Astrocyte (in vitro differentiated cells and primary cell): Measurements from ENCODE around the gene A3GALT2. TPM values are rescaled to one million over a fixed set of nuclear protein-coding genes. Genes with fewer than 3 reads are reported as not detected.
A peak's percentile ranks its signal among the peaks of the same experiment; 100 is the strongest.

Source experiments
- DNase-seq: peaks from one replicate; pipeline ENCODE4 v3.0.0-alpha.2; 2010; ENCODE audit warnings: low read depth
- FAIRE-seq: peaks from 2 replicates; lab custom pipeline; 2011; peaks lifted over from hg19 to GRCh38; lab: Jason Lieb, UNC
- H2AFZ ChIP-seq: 2 replicates; pipeline ENCODE4 v1.6.0; 2012; ENCODE audit warnings: low read depth, low read length, inconsistent platforms
- H3K27ac ChIP-seq: 2 replicates; pipeline ENCODE4 v1.5.1; 2011; ENCODE audit warnings: low read depth, low read length, inconsistent platforms
- H3K27me3 ChIP-seq: 2 replicates; pipeline ENCODE4 v1.6.0; 2011; ENCODE audit warnings: low read length, inconsistent platforms; ENCODE audit not compliant: insufficient read depth
- H3K36me3 ChIP-seq: 2 replicates; pipeline ENCODE4 v1.5.1; 2011; ENCODE audit warnings: low read length, inconsistent platforms; ENCODE audit not compliant: insufficient read depth
- H3K4me1 ChIP-seq: 2 replicates; pipeline ENCODE4 v1.5.1; 2011; ENCODE audit warnings: low read length, inconsistent platforms; ENCODE audit not compliant: insufficient read depth
- H3K4me2 ChIP-seq: 2 replicates; pipeline ENCODE4 v1.6.0; 2012; ENCODE audit warnings: low read length, inconsistent platforms
- H3K4me3 ChIP-seq: 2 replicates; pipeline ENCODE4 v1.5.1; 2011; ENCODE audit warnings: low read depth, mild to moderate bottlenecking, low read length, inconsistent platforms; ENCODE audit not compliant: insufficient read depth
- H3K79me2 ChIP-seq: 2 replicates; pipeline ENCODE4 v1.6.0; 2012; ENCODE audit warnings: mild to moderate bottlenecking, low read length, inconsistent platforms; ENCODE audit not compliant: insufficient read depth
- H3K9ac ChIP-seq: 2 replicates; pipeline ENCODE4 v1.6.0; 2012; ENCODE audit warnings: mild to moderate bottlenecking, low read length, inconsistent platforms
- H3K9me3 ChIP-seq: 2 replicates; pipeline ENCODE4 v1.5.1; 2012; ENCODE audit warnings: low read depth, mild to moderate bottlenecking, low read length, inconsistent platforms; ENCODE audit not compliant: insufficient read depth
- H4K20me1 ChIP-seq: 2 replicates; pipeline ENCODE4 v1.6.0; 2012; ENCODE audit warnings: low read length, inconsistent platforms; ENCODE audit not compliant: insufficient read depth
- H3K27ac Mint-ChIP-seq: one replicate; pipeline ENCODE4 v1.8.0; 2021; ENCODE audit warnings: mild to moderate bottlenecking, mixed read lengths; ENCODE audit not compliant: unreplicated experiment
- H3K27me3 Mint-ChIP-seq: one replicate; pipeline ENCODE4 v1.8.0; 2021; ENCODE audit warnings: low read depth, mixed read lengths; ENCODE audit not compliant: unreplicated experiment
- H3K36me3 Mint-ChIP-seq: one replicate; pipeline ENCODE4 v1.8.0; 2021; ENCODE audit warnings: low read depth, mixed read lengths; ENCODE audit not compliant: unreplicated experiment
- H3K4me1 Mint-ChIP-seq: one replicate; pipeline ENCODE4 v1.8.0; 2021; ENCODE audit warnings: low read depth, mixed read lengths; ENCODE audit not compliant: unreplicated experiment
- H3K4me3 Mint-ChIP-seq: one replicate; pipeline ENCODE4 v1.8.0; 2021; ENCODE audit warnings: mild to moderate bottlenecking, moderate library complexity, mixed read lengths; ENCODE audit not compliant: unreplicated experiment
- H3K9me3 Mint-ChIP-seq: one replicate; pipeline ENCODE4 v1.8.0; 2021; ENCODE audit warnings: mild to moderate bottlenecking, mixed read lengths; ENCODE audit not compliant: unreplicated experiment
- EZH2 ChIP-seq: IDR thresholded peaks from 2 replicates; pipeline ENCODE4 v1.6.1; 2012; ENCODE audit warnings: mild to moderate bottlenecking, low read length, inconsistent platforms; ENCODE audit not compliant: insufficient read depth
- total RNA-seq: library from RNA; stranded (reverse); gene quantifications from 2 replicates; pipeline ENCODE4 v1.2.1, GENCODE V29; 2021
- TF ChIP-seq, protein P1 (sequence below): IDR thresholded peaks from 2 replicates; pipeline ENCODE4 v1.5.1; 2011; ENCODE audit warnings: low read depth, mild to moderate bottlenecking, inconsistent platforms, low read length, moderate library complexity; ENCODE audit not compliant: insufficient read depth

A3GALT2 gene
- total RNA-seq, 1 donor from 2014 or later: not detected

DNA sequence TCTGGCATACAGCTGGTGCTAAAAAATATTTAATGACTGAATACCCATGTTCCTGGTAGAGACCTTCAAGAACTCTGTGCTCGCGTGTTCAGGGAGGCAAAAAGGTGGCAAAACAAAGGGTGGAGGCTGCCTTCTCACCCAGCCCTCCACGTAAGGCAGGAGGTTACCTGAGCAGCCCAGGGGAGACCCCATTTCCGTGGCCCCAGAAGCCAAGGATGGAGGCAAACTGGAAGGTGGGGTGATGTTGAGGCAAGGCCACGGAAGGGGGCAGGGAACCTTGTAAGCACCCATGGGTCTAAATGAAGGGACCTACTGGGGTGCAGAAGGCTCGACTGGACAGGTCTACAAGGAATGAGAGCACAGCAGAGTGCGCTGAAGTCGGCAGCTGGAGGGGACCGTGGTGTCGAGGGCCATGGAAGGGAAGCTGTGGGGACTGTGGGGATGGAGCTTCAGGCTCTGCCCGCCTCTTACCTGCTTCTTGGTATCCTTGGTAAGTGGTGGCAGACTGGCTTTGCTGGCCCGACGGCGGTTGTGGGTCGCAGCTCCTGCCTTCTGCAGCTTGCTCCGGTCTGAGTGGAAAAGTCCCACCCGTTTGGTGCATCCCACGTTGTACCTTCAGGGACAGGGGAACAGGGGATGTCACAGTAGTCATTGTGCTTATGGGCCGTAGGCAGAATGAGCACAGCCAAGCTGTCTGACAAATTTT lies 8.9 kb upstream of the A3GALT2 start:
- H2AFZ ChIP-seq: no peak overlapping the region
- no peak overlapping the region for H3K27ac ChIP-seq
- no peak overlapping the region for H3K4me3 ChIP-seq
- DNase-seq (no peak), FAIRE-seq (no peak)
- H3K4me1 Mint-ChIP-seq: peaks cover 65% of the 10 kb centered on the region
- H3K4me1 ChIP-seq: peaks cover 33% of the 10 kb centered on the region
- H3K4me3 Mint-ChIP-seq: no peak overlapping the region
- no peaks in the 10 kb centered on the region for H3K27me3 ChIP-seq
- no peaks in the 10 kb centered on the region for H3K9me3 Mint-ChIP-seq
- H3K36me3 ChIP-seq: peaks cover 94% of the 10 kb centered on the region
- H4K20me1 ChIP-seq: peaks cover 100% of the 10 kb centered on the region
- no peak overlapping the region for H3K9ac ChIP-seq
- TF ChIP-seq, protein P1, sequence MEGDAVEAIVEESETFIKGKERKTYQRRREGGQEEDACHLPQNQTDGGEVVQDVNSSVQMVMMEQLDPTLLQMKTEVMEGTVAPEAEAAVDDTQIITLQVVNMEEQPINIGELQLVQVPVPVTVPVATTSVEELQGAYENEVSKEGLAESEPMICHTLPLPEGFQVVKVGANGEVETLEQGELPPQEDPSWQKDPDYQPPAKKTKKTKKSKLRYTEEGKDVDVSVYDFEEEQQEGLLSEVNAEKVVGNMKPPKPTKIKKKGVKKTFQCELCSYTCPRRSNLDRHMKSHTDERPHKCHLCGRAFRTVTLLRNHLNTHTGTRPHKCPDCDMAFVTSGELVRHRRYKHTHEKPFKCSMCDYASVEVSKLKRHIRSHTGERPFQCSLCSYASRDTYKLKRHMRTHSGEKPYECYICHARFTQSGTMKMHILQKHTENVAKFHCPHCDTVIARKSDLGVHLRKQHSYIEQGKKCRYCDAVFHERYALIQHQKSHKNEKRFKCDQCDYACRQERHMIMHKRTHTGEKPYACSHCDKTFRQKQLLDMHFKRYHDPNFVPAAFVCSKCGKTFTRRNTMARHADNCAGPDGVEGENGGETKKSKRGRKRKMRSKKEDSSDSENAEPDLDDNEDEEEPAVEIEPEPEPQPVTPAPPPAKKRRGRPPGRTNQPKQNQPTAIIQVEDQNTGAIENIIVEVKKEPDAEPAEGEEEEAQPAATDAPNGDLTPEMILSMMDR: no peak
- no peak for TF ChIP-seq EZH2
- H3K36me3 Mint-ChIP-seq: peaks cover 58% of the 10 kb centered on the region
- H3K4me2 ChIP-seq: no peak overlapping the region
- H3K9me3 ChIP-seq: no peaks in the 10 kb centered on the region
- H3K79me2 ChIP-seq: peaks cover 73% of the 10 kb centered on the region
- H3K27me3 Mint-ChIP-seq: no peaks in the 10 kb centered on the region
- H3K27ac Mint-ChIP-seq: peak overlapping the region; percentile 41

DNA sequence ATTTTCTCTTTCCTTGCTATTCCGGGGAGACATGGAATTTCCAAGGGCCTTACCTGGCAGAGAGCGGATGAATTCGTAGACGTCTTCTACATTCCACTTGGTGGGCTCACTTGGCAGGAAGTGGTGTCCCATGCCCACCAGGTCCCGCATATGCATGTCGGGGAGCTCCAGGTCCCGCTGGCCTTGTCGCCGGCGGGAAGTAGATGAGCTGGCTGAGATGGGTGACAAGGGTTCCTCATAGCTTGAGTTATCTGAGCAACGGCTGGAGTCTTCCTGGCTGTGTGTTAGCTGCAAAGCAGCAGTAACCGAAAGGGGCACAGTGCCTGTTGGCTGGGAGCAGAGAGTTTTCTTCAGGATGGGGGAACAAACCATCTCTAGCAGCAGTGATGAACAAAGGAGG lies 7.9 kb upstream of the A3GALT2 start:
- no peaks in the 10 kb centered on the region for H3K27me3 Mint-ChIP-seq
- H3K27ac Mint-ChIP-seq: peak overlapping the region; percentile 91
- peaks cover 65% of the 10 kb centered on the region for H3K79me2 ChIP-seq
- H3K4me1 Mint-ChIP-seq: peaks cover 60% of the 10 kb centered on the region
- no peak overlapping the region for H2AFZ ChIP-seq
- peak overlapping the region; percentile 43 for H3K4me3 Mint-ChIP-seq
- peaks cover 100% of the 10 kb centered on the region for H4K20me1 ChIP-seq
- H3K27me3 ChIP-seq: no peaks in the 10 kb centered on the region
- TF ChIP-seq, protein P1: no peak
- H3K36me3 Mint-ChIP-seq: peaks cover 52% of the 10 kb centered on the region
- H3K36me3 ChIP-seq: peaks cover 93% of the 10 kb centered on the region
- H3K4me1 ChIP-seq: peaks cover 27% of the 10 kb centered on the region
- no peak overlapping the region for H3K4me3 ChIP-seq
- H3K4me2 ChIP-seq: no peak overlapping the region
- no peak overlapping the region for H3K9ac ChIP-seq
- no peaks in the 10 kb centered on the region for H3K9me3 Mint-ChIP-seq
- H3K27ac ChIP-seq: peak overlapping the region; percentile 27
- no peaks in the 10 kb centered on the region for H3K9me3 ChIP-seq
- DNase-seq (no peak), FAIRE-seq (no peak)
